ENCODE results near the gene PRR22. TPM values are rescaled to one million over a fixed set of nuclear protein-coding genes. Genes with fewer than 3 reads are reported as not detected.

PRR22 gene
- total and polyA plus RNA-seq, 9 of the 15 experiments (the other 6 are each of a cell fraction or from before 2014, with no cell fraction given), result 0.03 to 12.0 (median 2.0) TPM; not detected in 1

DNA sequence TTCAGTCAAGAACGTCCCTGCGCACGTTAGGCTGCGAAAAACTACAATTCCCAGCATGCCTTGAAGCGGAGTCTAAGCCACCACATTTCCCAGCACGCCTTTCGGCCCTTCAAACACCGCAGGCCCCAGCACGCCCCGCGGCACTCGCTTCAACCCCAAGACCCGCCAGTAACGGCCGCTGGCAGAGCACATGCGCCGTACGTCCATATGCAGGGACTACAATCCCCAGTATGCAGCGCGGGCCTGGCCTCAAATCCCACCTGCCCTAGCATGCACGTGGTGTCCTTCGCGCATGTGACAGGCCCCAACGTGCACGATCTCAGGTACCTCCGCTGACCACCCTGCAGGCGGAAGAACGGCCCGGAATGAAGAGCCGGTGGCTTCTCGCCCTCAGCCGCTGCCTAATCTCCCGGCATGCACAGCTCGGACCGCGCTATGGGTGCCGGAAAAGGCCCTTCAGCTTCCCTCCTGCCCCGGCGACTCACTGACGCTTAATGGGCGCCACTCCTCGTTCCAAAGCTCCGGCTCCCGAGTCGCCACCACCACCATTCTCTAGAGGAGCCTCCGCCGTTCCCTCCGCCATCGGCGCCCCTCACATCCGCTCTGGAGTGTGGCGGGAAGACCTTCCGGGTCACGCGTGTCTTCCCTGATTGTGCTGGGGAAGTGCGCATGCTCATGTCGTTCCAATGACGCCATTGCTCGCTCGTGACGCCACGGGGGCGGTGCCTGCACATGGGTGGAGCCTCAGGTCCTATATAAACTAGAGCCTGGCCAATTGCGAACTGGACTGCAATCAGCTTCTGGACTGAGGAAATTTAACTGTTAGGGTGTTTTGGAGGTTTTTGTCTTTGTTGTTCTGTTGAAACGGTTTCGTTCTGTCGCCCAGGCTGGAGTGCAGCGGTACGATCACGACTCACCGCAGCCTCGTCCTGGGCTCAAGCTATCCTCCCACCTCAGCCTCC, 6.3 kb upstream of the PRR22 start, which contains the start of gene DUS3L (continued):
- no peak for TF ChIP-seq HSF4 (CRISPR knock-in tag; IDR thresholded peaks at IDR 0.05; ENCODE audit: borderline replicate concordance)
- TF ChIP-seq, protein P1, sequence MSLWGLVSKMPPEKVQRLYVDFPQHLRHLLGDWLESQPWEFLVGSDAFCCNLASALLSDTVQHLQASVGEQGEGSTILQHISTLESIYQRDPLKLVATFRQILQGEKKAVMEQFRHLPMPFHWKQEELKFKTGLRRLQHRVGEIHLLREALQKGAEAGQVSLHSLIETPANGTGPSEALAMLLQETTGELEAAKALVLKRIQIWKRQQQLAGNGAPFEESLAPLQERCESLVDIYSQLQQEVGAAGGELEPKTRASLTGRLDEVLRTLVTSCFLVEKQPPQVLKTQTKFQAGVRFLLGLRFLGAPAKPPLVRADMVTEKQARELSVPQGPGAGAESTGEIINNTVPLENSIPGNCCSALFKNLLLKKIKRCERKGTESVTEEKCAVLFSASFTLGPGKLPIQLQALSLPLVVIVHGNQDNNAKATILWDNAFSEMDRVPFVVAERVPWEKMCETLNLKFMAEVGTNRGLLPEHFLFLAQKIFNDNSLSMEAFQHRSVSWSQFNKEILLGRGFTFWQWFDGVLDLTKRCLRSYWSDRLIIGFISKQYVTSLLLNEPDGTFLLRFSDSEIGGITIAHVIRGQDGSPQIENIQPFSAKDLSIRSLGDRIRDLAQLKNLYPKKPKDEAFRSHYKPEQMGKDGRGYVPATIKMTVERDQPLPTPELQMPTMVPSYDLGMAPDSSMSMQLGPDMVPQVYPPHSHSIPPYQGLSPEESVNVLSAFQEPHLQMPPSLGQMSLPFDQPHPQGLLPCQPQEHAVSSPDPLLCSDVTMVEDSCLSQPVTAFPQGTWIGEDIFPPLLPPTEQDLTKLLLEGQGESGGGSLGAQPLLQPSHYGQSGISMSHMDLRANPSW (CRISPR knock-in tag; IDR thresholded peaks at IDR 0.05), result peak; percentile 95; the same call in 1 of the 2 replicates
- no peak for TF ChIP-seq HMG20A (CRISPR knock-in tag; conservative IDR thresholded peaks at IDR 0.05)
- peak; percentile 98 for TF ChIP-seq MXI1 (IDR thresholded peaks at IDR 0.05; ENCODE audit: low read depth, low read length)
- no peak for TF ChIP-seq HMG20B (CRISPR knock-in tag; IDR thresholded peaks at IDR 0.05)
- TF ChIP-seq ATF7 (IDR thresholded peaks at IDR 0.05), result peak; percentile 98
- no peak for TF ChIP-seq ZNF780A (CRISPR knock-in tag; IDR thresholded peaks at IDR 0.05)
- TF ChIP-seq PCBP2 (IDR thresholded peaks at IDR 0.05; ENCODE audit: low read depth, low read length, poor library complexity, severe bottlenecking), result no peak
- no peak; the same call in 1 of the 2 replicates for TF ChIP-seq BACH1 (tag; IDR thresholded peaks at IDR 0.05)
- TF ChIP-seq CHD2 (IDR thresholded peaks at IDR 0.05; ENCODE audit: low read depth, low read length), result peak; percentile 61
- TF ChIP-seq, protein P2, sequence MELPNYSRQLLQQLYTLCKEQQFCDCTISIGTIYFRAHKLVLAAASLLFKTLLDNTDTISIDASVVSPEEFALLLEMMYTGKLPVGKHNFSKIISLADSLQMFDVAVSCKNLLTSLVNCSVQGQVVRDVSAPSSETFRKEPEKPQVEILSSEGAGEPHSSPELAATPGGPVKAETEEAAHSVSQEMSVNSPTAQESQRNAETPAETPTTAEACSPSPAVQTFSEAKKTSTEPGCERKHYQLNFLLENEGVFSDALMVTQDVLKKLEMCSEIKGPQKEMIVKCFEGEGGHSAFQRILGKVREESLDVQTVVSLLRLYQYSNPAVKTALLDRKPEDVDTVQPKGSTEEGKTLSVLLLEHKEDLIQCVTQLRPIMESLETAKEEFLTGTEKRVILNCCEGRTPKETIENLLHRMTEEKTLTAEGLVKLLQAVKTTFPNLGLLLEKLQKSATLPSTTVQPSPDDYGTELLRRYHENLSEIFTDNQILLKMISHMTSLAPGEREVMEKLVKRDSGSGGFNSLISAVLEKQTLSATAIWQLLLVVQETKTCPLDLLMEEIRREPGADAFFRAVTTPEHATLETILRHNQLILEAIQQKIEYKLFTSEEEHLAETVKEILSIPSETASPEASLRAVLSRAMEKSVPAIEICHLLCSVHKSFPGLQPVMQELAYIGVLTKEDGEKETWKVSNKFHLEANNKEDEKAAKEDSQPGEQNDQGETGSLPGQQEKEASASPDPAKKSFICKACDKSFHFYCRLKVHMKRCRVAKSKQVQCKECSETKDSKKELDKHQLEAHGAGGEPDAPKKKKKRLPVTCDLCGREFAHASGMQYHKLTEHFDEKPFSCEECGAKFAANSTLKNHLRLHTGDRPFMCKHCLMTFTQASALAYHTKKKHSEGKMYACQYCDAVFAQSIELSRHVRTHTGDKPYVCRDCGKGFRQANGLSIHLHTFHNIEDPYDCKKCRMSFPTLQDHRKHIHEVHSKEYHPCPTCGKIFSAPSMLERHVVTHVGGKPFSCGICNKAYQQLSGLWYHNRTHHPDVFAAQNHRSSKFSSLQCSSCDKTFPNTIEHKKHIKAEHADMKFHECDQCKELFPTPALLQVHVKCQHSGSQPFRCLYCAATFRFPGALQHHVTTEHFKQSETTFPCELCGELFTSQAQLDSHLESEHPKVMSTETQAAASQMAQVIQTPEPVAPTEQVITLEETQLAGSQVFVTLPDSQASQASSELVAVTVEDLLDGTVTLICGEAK (IDR thresholded peaks at IDR 0.05), result peak; percentile 98
- TF ChIP-seq, protein P2 (CRISPR knock-in tag; IDR thresholded peaks at IDR 0.05), result no peak
- TF ChIP-seq MYNN (IDR thresholded peaks at IDR 0.05), result no peak
- TF ChIP-seq MYNN (CRISPR knock-in tag; IDR thresholded peaks at IDR 0.05), result no peak
- peak; percentile 80 for TF ChIP-seq PML (IDR thresholded peaks at IDR 0.05; ENCODE audit: low read length)
- no peak for TF ChIP-seq RUNX1 (IDR thresholded peaks at IDR 0.05; ENCODE audit: low read depth)
- no peak for TF ChIP-seq RFX1 (IDR thresholded peaks at IDR 0.05)
- TF ChIP-seq MAFG (tag; conservative IDR thresholded peaks at IDR 0.05), result no peak

All from K562 (cell line).